AG04449 (cell line): ENCODE measurements around the gene DPYSL3.
A peak's percentile ranks its signal among the peaks of the same experiment; 100 is the strongest.

Experiments used
- CTCF ChIA-PET: fragments of 350-600 bp; formaldehyde crosslinking; extraction: SDS; loops from one replicate; lab custom pipeline; 2021; ENCODE audit warnings: antibody characterized with exemption; lab: Yijun Ruan, JAX
- POLR2A ChIA-PET: fragments of 400-600, 350-600 bp; formaldehyde crosslinking; extraction: SDS; loops from one replicate; lab custom pipeline; 2020; ENCODE audit warnings: antibody characterized with exemption, inconsistent platforms; lab: Yijun Ruan, JAX
- DNase-seq: peaks from one replicate; pipeline ENCODE4 v3.0.0-alpha.2; 2010; ENCODE audit warnings: low read depth, low spot score
- H3K4me3 ChIP-seq: 2 replicates; pipeline ENCODE4 v1.5.1; 2011; ENCODE audit warnings: low read depth, mild to moderate bottlenecking, control low read depth, low read length
- CTCF ChIP-seq: IDR thresholded peaks from one replicate; pipeline ENCODE4 v1.5.1; 2011; ENCODE audit warnings: mild to moderate bottlenecking, moderate library complexity, low read length, control low read depth, inconsistent platforms; ENCODE audit not compliant: insufficient read depth; ENCODE audit errors: missing control alignments

The DPYSL3 gene

GRCh38 chr5:147454996-147455677 is 54.7 kb downstream of the DPYSL3 start:
- no peak for DNase-seq
- H3K4me3 ChIP-seq = no peak overlapping the region
- POLR2A ChIA-PET = interaction anchor here (0.7 to 1.5 kb wide), 2 partner anchors 49 to 105 kb away, joined by 5 to 7 read pairs; no protein-coding TSS in a partner anchor
- no peak for TF ChIP-seq CTCF
- CTCF ChIA-PET = interaction anchor here (0.6 to 12.0 kb wide), 27 partner anchors 9 to 230 kb away, joined by 3 to 167 read pairs (median 5); no protein-coding TSS in a partner anchor

- ChIA-PET POLR2A (interaction anchor here (0.9 to 1.5 kb wide), 5 partner anchors 19 to 111 kb away, joined by 4 to 7 read pairs (median 4); partner anchors contain the start of gene DPYSL3), CTCF (interaction anchor here (0.6 to 12.0 kb wide), 47 partner anchors 8 to 135 kb away, joined by 3 to 167 read pairs (median 4); no protein-coding TSS in a partner anchor)
- TF ChIP-seq CTCF = peak; percentile 86
- DNase-seq = no peak
- H3K4me3 ChIP-seq = peak overlapping the region; percentile 81
These were observed 55.7 kb downstream of the DPYSL3 start for GRCh38 chr5:147453875-147454814.

- no peak for TF ChIP-seq CTCF
- peak overlapping the region; percentile 81 for H3K4me3 ChIP-seq
- DNase-seq = no peak
- POLR2A ChIA-PET = no interaction called here
- CTCF ChIA-PET = interaction anchor here (0.8 to 12.0 kb wide), 19 partner anchors 8 to 263 kb away, joined by 3 to 167 read pairs (median 4); no protein-coding TSS in a partner anchor
These were observed 57.6 kb downstream of the DPYSL3 start for GRCh38 chr5:147452165-147452811.

GRCh38 chr5:147451193-147451592 is 58.7 kb downstream of the DPYSL3 start:
- DNase-seq = no peak
- POLR2A ChIA-PET = no interaction called here

GRCh38 chr5:147450606-147451005 is 59.3 kb downstream of the DPYSL3 start:
- POLR2A ChIA-PET = no interaction called here
- H3K4me3 ChIP-seq = no peak overlapping the region
- CTCF ChIA-PET = interaction anchor here (1.7 to 12.0 kb wide), 4 partner anchors 61 to 227 kb away, joined by 6 to 167 read pairs (median 13); no protein-coding TSS in a partner anchor
- DNase-seq = no peak
- no peak for TF ChIP-seq CTCF

More at GRCh38 chr5:147451193-147451592, 58.7 kb downstream of the DPYSL3 start:
- H3K4me3 ChIP-seq = no peak overlapping the region
- CTCF ChIA-PET = interaction anchor here (0.8 to 12.0 kb wide), 14 partner anchors 9 to 262 kb away, joined by 3 to 167 read pairs (median 5); no protein-coding TSS in a partner anchor
- no peak for TF ChIP-seq CTCF
